Breast epithelium (tissue), 4 donors: ENCODE data around the gene CASP5. TPM values are rescaled to one million over a fixed set of nuclear protein-coding genes. Genes with fewer than 3 reads are reported as not detected.

ENCODE experiments used
- DNase-seq, 2 donors: peaks; one replicate each; pipeline ENCODE4 v3.0.0-alpha.2; 2019; ENCODE audit warnings: low spot score in 2 of 2
- H3K27ac ChIP-seq, 2 donors: fragments of 200-600 bp; sonication (generic) in 1 of 2; one replicate each; pipeline ENCODE4 v1.5.1; 2016 to 2019; ENCODE audit warnings: mild to moderate bottlenecking in 1 of 2
- H3K27me3 ChIP-seq, 2 donors: fragments of 200-600 bp; sonication (generic) in 1 of 2; one replicate each; pipeline versions ENCODE4 v1.5.1 to v1.6.0; 2017 to 2019; ENCODE audit warnings: control low read depth in 1 of 2, mild to moderate bottlenecking in 1 of 2
- H3K36me3 ChIP-seq: fragments of 200-600 bp; one replicate; pipeline ENCODE4 v1.5.1; 2019
- H3K4me1 ChIP-seq, 2 donors: fragments of 200-600 bp; sonication (generic); one replicate each; pipeline ENCODE4 v1.5.1; 2016 to 2019; ENCODE audit warnings: control low read depth in 1 of 2
- H3K4me3 ChIP-seq, 3 donors: fragments of 200-600 bp; sonication (generic); 1 replicate in 2 of 3; 2 replicates in 1 of 3; pipeline ENCODE4 v1.5.1; 2016 to 2019; ENCODE audit warnings: mild to moderate bottlenecking in 3 of 3, moderate library complexity in 2 of 3
- H3K9me3 ChIP-seq, 2 donors: fragments of 200-600 bp; sonication (generic) in 1 of 2; one replicate each; pipeline ENCODE4 v1.5.1; 2016 to 2019; ENCODE audit warnings: control low read depth in 1 of 2
- POLR2A ChIP-seq: fragments of 450-650 bp; IDR thresholded peaks from one replicate; pipeline ENCODE4 v1.6.1; 2016; ENCODE audit warnings: antibody characterized with exemption, mild to moderate bottlenecking, moderate library complexity
- POLR2AphosphoS5 ChIP-seq, 3 donors: sonication (generic); formaldehyde crosslinking; IDR thresholded peaks; one replicate each; pipeline ENCODE4 v1.6.1; 2017; ENCODE audit warnings: antibody characterized with exemption in 3 of 3
- intact Hi-C: fragments of 100-400 bp; cut with DNase I; formaldehyde crosslinking; loops from one replicate; pipeline ENCODE4 v1.15.1; 2023; ENCODE audit warnings: low total_unique reads
- total RNA-seq, 3 donors: library from RNA; depleted of rRNA; stranded (reverse); fragments of >200 nt; gene quantifications; one replicate each; pipeline ENCODE4 v1.1.0, GENCODE V29; 2016
- TF ChIP-seq, protein P1 (sequence below), 3 donors: fragments of 450-650 bp; IDR thresholded peaks; one replicate each; pipeline ENCODE4 v1.5.1; 2016 to 2017; ENCODE audit warnings: antibody characterized with exemption in 3 of 3, mild to moderate bottlenecking in 3 of 3, moderate library complexity in 3 of 3

Gene CASP5
- total RNA-seq, 3 donors from 2014 or later, result 1.3 TPM; not detected in 2

DNA sequence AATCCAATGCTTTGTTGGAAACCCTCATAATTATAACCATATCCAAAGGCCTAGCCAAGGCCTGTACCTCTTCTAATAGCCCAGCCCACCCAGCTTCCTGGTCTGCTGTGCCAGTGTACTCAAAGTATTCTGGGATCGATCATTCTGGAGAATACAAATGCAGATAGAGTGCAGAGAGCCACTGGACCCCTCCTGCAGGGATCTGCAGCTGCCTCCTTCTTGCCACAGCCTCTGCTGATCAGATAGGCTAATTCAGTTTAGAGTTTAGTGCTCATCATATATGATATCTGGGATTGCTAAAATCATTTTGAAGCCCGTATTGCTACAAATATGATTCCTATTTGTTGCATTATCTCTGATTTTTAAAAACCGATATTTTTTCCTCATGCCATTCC lies 17.5 kb downstream of the CASP5 start:
- no peak overlapping the region for H3K27ac ChIP-seq
- no peaks in the 10 kb centered on the region for H3K9me3 ChIP-seq
- H3K4me3 ChIP-seq, result no peak overlapping the region
- TF ChIP-seq POLR2AphosphoS5 (IDR thresholded peaks at IDR 0.05), result no peak
- TF ChIP-seq POLR2A, result no peak
- TF ChIP-seq, protein P1, sequence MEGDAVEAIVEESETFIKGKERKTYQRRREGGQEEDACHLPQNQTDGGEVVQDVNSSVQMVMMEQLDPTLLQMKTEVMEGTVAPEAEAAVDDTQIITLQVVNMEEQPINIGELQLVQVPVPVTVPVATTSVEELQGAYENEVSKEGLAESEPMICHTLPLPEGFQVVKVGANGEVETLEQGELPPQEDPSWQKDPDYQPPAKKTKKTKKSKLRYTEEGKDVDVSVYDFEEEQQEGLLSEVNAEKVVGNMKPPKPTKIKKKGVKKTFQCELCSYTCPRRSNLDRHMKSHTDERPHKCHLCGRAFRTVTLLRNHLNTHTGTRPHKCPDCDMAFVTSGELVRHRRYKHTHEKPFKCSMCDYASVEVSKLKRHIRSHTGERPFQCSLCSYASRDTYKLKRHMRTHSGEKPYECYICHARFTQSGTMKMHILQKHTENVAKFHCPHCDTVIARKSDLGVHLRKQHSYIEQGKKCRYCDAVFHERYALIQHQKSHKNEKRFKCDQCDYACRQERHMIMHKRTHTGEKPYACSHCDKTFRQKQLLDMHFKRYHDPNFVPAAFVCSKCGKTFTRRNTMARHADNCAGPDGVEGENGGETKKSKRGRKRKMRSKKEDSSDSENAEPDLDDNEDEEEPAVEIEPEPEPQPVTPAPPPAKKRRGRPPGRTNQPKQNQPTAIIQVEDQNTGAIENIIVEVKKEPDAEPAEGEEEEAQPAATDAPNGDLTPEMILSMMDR (IDR thresholded peaks at IDR 0.05), result no peak
- H3K27me3 ChIP-seq, result no peaks in the 10 kb centered on the region
- intact Hi-C loops, result no loop called here
- H3K4me1 ChIP-seq, result no peaks in the 10 kb centered on the region
- DNase-seq, result no peak
- no peaks in the 10 kb centered on the region for H3K36me3 ChIP-seq

DNA sequence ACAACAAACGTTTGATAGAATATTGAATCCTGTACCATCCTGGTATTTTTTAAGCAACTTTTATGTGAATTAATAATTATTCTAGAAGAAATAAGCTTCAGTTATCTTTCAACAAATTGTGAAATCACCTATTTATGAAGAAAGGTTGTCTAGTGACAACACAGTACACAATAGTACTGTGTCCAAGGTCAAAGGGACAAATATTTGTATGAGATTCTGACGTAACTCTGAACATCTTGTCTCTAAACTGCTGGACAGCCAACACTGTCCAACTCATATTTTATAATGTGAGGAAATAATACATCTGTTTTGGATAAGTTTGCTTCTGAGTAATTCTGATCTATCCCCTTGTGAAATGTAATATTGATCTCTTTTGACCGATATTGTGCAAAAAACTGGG lies 18.9 kb downstream of the CASP5 start:
- Histone ChIP-seq H3K4me1 (no peaks in the 10 kb centered on the region), H3K36me3 (no peaks in the 10 kb centered on the region), H3K27me3 (no peaks in the 10 kb centered on the region), H3K9me3 (no peaks in the 10 kb centered on the region), H3K27ac (no peak overlapping the region), H3K4me3 (no peak overlapping the region)
- intact Hi-C loops, result no loop called here
- TF ChIP-seq, protein P1 (IDR thresholded peaks at IDR 0.05), result no peak
- TF ChIP-seq POLR2A, result no peak
- peak in 1 of 3 donors; percentile 58 for TF ChIP-seq POLR2AphosphoS5 (IDR thresholded peaks at IDR 0.05)
- DNase-seq, result no peak

DNA sequence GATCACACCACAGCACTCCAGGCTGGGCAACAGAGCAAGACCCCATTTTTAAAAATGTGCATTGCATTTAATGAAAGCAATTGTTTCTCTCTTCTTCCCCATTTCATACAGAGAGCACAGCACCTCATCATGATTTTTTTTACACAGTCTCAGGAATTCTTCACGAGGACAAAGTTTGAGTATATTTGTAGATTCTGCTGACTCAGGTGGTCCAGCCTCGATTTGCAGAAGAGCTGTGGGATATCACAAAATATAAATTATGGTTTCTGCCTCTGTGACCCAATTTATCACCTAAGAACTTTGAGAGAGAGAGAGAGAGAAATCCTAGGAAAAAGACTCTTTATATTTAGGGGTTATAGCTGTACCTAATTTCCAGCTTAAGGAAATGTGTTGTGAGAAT lies 19.8 kb downstream of the CASP5 start:
- TF ChIP-seq, protein P1 (IDR thresholded peaks at IDR 0.05), result no peak
- TF ChIP-seq POLR2A (no peak), POLR2AphosphoS5 (IDR thresholded peaks at IDR 0.05) (no peak)
- intact Hi-C loops, result no loop called here
- Histone ChIP-seq H3K36me3 (no peaks in the 10 kb centered on the region), H3K4me1 (no peaks in the 10 kb centered on the region), H3K4me3 (no peak overlapping the region), H3K9me3 (no peaks in the 10 kb centered on the region), H3K27me3 (no peaks in the 10 kb centered on the region), H3K27ac (no peak overlapping the region)
- DNase-seq, result no peak

DNA sequence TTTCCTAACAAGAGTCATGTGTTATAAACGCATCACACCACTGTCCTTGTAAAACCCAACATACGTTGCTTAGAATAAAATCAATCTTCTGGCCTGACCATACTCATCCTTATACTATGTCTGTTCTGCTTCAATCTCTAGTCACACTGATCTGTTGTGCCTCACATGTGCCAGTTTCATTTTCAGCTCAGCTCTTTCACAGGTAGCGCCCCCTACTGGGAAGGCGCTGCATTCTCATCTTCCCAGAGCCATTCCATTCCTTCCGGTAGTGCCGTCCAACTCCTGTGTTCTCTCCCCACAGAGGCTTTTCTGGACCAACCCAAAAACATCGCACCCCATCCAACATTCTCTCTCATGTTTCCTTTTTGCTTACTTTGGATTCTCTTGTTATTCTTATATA lies 22.2 kb downstream of the CASP5 start:
- DNase-seq, result no peak
- no peaks in the 10 kb centered on the region for H3K4me1 ChIP-seq
- no peaks in the 10 kb centered on the region for H3K36me3 ChIP-seq
- no peak overlapping the region for H3K27ac ChIP-seq
- no peaks in the 10 kb centered on the region for H3K9me3 ChIP-seq
- no peaks in the 10 kb centered on the region for H3K27me3 ChIP-seq
- TF ChIP-seq, protein P1 (IDR thresholded peaks at IDR 0.05), result peak in 1 of 3 donors; percentile 8
- TF ChIP-seq POLR2AphosphoS5 (IDR thresholded peaks at IDR 0.05), result no peak
- intact Hi-C loops, result no loop called here
- no peak overlapping the region for H3K4me3 ChIP-seq

DNA sequence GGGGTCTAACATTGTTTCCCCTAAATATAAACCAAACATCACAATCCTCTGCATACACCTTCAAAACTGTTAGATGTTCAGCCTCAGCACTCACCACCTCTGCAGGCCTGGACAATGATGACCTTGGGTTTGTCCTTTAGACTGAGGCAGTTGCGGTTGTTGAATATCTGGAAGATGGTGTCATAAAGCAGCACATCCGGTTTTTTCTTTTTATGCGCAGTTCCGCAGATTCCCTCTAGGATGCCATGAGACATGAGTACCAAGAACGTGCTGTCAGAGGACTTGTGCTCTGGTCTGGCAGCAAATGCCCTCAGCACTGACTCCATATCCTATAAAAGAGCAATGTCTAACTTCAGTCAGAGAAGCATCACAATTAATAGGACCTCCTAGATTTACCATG lies 22.8 kb downstream of the CASP5 start:
- intact Hi-C loops, result no loop called here
- TF ChIP-seq POLR2A (no peak), POLR2AphosphoS5 (IDR thresholded peaks at IDR 0.05) (no peak)
- TF ChIP-seq, protein P1 (IDR thresholded peaks at IDR 0.05), result no peak
- H3K27ac ChIP-seq, result no peak overlapping the region
- no peak overlapping the region for H3K4me3 ChIP-seq
- H3K9me3 ChIP-seq, result no peaks in the 10 kb centered on the region
- H3K36me3 ChIP-seq, result no peaks in the 10 kb centered on the region
- H3K4me1 ChIP-seq, result no peaks in the 10 kb centered on the region
- H3K27me3 ChIP-seq, result no peaks in the 10 kb centered on the region
- DNase-seq, result no peak
